Measurements from ENCODE around the gene PPP1R12C.
"Not testable (repeated sequence)": the region's sequence is repeated elsewhere in the genome, so short reads cannot be mapped to it uniquely, and the experiment has no call there.

The PPP1R12C gene

GRCh38 chr19:55109527-55110291 lies 7.7 kb downstream of the PPP1R12C start:
- DNase-seq, result no peak

- not testable (repeated sequence) for DNase-seq
Measured at GRCh38 chr19:55107252-55107651, 10.2 kb downstream of the PPP1R12C start.

- no peak for DNase-seq
Measured at GRCh38 chr19:55106591-55106990, 10.8 kb downstream of the PPP1R12C start.

GRCh38 chr19:55105237-55105636 lies 12.2 kb downstream of the PPP1R12C start:
- no peak for DNase-seq

- no peak for DNase-seq
Measured at GRCh38 chr19:55103190-55103589, 14.2 kb downstream of the PPP1R12C start.

- no peak for DNase-seq
Measured at GRCh38 chr19:55101261-55101660, 16.2 kb downstream of the PPP1R12C start.

- DNase-seq, result no peak
Measured at GRCh38 chr19:55099557-55100506, 17.6 kb downstream of the PPP1R12C start.

GRCh38 chr19:55098716-55099556 lies 18.5 kb downstream of the PPP1R12C start:
- DNase-seq, result no peak

- no peak for DNase-seq
Measured at GRCh38 chr19:55097864-55098715, 19.3 kb downstream of the PPP1R12C start.

- no peak for DNase-seq
Measured at GRCh38 chr19:55096061-55096701, 21.3 kb downstream of the PPP1R12C start.

GRCh38 chr19:55095260-55096060 lies 22.0 kb downstream of the PPP1R12C start:
- DNase-seq, result no peak

- no peak for DNase-seq
Measured at GRCh38 chr19:55094456-55095259, 22.8 kb downstream of the PPP1R12C start.

- DNase-seq, result no peak
Measured at GRCh38 chr19:55092423-55093318, 24.8 kb downstream of the PPP1R12C start.

- no peak for DNase-seq
Measured at GRCh38 chr19:55091955-55092354, 25.5 kb downstream of the PPP1R12C start.

- no peak for DNase-seq
Measured at GRCh38 chr19:55091126-55091910, 26.1 kb downstream of the PPP1R12C start.

- no peak for DNase-seq
Measured at GRCh38 chr19:55090564-55090963, 26.9 kb downstream of the PPP1R12C start.

- no peak for DNase-seq
Measured at GRCh38 chr19:55089342-55089944, 28.0 kb downstream of the PPP1R12C start.
